ENCODE data around the gene ADAR.
A peak's percentile ranks its signal among the peaks of the same experiment; 100 is the strongest.

Gene ADAR

DNA sequence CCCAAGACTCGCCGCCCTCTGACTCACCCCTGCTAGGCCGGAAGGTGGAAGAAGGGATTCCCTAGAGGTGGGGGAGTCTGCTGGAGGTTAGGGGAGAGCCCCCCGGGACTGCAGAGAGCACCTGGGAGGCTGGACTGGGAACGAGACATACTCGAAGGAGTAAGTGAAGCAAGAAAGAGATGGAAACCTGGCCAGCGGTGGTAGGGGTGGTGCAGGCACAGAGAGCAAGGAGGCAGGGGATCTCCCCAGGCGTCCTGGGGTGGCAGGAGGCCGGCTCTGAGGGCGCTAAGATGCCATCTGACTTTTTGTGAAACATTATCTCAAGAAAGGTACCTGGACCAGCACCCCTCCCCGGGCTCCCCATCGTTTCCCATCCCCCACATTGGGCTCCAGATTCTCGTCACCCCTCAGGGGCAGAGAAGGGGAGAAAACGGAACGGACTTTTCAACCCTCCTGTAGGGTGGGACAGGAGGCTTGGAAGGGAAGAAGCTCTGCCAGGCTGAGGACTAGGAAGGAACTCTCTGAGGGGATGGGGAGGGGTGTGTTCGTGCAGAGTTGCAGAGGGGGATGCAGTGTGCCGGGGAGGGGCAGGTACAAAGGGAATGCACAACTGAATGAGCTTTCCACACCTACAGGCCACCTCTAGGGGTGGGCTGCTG lies 39.7 kb downstream of the ADAR start:
- in situ Hi-C loops (cut with MboI; ENCODE audit: low pct_unique_long_range_greater_than_20kb, low sequenced_read_pairs): no loop called here
- no peak for DNase-seq

DNA sequence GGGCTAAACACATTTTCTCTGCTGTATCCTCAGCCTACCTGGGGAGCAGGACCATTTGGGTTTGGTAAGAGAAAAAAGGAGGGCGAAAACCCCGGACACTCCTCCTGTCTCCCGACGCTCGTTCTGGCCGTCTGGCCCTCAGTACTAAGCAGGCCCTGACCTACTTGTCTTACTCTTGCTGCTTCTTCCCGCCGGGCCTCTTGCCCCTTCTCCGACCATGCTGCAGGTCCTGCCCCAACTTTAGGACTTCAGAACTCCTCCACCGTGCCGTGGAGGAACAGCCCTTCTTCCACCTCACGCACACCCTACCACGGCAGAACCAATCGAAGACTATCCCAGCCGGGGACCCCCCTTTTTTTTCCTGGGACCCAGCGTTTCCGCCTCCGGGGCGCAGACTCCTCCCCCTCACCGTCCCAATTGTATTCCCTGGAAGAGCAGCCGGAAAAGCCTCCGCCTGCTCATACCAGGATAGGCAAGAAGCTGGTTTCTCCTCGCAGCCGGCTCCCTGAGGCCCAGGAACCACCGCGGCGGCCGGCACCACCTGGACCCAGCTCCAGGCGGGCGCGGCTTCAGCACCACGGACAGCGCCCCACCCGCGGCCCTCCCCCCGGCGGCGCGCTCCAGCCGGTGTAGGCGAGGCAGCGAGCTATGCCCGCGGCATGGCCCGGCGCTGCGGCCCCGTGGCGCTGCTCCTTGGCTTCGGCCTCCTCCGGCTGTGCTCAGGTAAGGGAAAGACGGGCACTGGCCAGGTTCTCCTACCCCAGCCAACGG lies 40.4 kb downstream of the ADAR start, which contains the start of gene CHRNB2:
CHRNB2 (plus strand) TSS at position 393 of the 771 bp plus-strand sequence; CDS start at position 660, 267 bp downstream.
- in situ Hi-C loops (cut with MboI; ENCODE audit: low pct_unique_long_range_greater_than_20kb, low sequenced_read_pairs): no loop called here
- DNase-seq: peak; percentile 57

DNA sequence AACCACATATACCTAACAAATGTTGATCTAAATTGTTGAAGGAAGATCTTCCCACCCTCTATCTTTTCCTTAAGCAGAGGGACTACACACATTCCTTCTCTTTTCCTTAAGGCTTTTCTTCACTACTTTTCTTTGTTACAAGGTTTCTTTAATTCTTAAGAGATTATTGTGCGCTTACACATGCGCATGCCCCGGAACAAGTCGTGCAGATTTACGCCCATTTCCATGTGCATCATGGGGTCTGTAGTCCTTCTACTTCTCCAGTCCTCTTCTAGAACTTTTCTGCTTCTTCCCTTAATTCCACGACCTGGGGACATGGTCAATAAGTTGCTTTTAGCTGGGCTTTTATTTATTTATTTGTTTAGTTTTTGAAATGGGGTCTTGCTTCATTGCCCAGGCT lies 42.1 kb downstream of the ADAR start:
- no peak for DNase-seq
- in situ Hi-C loops (cut with MboI; ENCODE audit: low pct_unique_long_range_greater_than_20kb, low sequenced_read_pairs): no loop called here

DNA sequence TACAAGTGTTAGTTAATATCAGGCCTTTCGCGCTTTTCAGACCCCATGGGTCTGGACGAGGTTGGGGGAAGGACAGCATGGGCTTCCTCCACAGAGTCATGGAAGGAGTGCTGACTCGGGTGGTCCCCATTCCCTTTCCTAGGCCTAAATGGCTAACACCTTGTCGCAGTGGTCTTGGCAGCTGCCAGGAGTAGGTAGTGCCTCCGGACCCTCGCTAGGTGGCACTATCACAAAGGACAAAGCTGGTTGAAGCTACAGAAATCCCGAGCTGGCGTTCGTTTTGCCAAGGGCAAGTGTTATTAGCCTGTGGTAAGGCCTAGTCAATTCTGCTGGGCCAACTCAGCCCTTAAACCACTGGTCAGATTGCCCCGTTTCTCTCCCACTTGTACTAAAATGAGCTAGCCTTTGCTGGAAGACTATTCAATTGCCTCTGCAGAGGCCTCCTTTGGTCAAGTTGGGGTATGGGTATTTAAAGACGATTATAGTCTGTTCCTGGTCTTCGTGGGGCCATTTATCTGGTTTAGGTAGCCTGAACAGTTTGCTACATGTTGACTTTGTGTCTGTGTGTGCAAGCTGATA lies 48.4 kb downstream of the ADAR start:
- in situ Hi-C loops (cut with MboI; ENCODE audit: low pct_unique_long_range_greater_than_20kb, low sequenced_read_pairs): no loop called here

DNA sequence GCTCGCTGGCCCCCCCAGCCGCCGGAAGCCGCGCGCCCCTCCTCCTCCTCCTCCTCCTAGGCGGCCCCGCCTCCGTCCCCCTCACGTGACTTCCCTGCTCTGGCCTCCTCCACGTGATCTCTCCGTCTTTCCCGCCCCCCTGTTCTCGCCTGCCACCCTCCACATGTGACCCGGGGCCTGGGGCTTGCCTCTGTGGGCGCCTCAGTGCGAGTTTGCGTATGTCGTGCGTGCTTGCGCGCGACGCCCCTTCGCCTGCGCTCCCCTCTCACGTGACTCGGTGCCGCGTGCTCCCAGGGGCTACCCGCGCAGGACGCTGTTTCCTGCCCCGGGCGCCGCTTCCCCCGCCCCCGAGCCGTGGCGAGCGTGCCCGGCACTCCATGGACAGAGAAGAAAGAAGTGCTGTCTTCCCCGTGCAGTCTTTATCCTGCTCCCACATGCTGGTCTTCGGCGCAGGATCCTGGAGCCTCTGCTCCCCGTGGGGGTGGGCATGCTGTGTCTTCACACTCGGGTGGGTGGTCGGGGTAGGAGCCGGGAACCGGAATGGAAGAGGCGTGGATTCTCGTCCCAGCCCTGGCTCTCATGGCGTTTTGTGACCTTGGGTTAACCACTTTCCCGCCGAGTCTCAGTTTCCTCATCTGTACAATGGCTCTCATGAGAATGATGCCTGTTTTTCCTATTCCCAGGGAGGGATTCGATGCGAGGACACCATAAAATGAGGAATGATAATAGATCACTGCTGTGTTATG lies 49.1 kb downstream of the ADAR start:
- in situ Hi-C loops (cut with MboI; ENCODE audit: low pct_unique_long_range_greater_than_20kb, low sequenced_read_pairs): no loop called here
- DNase-seq: peak; percentile 99

More for the DNA sequence above, 48.4 kb downstream of the ADAR start:
- peak; percentile 89 for DNase-seq

DNA sequence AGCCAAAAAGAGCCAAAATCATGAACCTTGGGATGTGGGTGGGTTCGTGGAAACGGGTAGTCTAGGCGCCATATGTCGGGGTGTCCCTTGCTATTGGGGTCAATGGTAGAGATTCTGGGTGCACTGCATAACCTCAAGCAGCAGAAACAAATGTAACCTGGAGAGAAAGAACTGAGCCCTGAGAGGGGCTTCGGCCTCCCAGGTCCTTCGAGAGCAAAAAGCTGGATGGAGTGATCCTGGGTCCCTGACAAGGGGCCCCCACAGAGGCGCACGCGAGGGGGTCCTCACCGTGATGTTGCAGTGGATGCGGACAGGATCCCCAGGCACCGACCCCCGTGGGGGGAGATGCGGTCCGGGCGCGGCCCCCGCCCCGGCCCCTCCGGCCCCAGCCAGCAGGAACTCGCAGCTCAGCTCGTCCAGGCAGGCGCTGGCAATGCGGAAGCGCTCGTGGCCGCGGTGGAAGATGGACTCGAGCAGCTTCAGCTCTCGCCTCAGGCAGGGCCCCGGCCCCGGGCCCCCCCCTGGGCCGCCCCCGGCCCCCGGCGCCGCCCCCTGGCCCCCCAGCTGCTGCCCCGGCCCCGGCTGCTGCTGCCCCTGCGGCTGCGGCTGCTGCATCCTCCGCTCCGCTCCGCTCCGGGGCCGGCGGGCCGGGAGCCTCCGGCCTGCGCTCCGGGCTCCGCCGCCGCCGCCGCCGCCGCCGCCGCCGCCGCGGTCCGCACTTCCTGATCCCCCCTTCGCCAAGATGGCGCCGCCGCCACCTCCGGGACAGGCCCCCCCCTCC lies 49.9 kb downstream of the ADAR start, which contains the start of gene UBE2Q1:
UBE2Q1 (minus strand) TSS at position 724 of the 781 bp plus-strand sequence; CDS start at position 615, 109 bp downstream.
- in situ Hi-C loops (cut with MboI; ENCODE audit: low pct_unique_long_range_greater_than_20kb, low sequenced_read_pairs): no loop called here
- no peak for DNase-seq

DNA sequence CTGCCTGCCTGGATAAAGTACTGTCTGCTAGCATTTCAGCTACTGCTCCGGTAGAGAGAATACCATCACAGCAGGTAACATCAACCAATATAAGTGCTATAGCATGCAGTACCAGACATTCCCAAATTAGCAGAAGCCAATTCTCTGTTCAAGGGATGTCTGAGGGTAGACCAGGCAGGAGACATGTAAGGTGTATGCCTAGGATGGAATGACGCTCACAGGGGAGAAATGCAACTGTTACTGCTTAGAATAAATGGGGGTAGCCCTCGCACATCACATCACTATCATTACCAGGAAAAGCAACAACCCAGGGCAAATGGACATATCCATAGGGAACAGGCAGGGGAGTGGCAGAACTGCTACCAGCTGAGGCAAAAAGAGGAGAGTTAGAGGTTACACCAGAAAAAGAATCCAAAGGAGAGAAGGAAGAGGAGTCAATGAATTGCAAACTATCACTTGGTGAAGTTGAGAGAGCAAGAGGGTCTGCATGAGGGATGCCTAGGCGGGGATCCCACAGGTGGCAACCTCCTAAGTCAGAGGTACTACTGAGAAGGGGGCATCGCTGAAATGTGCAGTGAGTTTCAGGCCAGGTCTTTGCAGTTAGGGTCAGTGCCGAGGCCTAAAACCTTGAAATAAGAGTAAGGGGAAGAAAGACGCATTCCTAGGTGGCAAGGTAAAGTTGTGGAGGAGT lies 50.6 kb downstream of the ADAR start:
- in situ Hi-C loops (cut with MboI; ENCODE audit: low pct_unique_long_range_greater_than_20kb, low sequenced_read_pairs): no loop called here
- no peak for DNase-seq

DNA sequence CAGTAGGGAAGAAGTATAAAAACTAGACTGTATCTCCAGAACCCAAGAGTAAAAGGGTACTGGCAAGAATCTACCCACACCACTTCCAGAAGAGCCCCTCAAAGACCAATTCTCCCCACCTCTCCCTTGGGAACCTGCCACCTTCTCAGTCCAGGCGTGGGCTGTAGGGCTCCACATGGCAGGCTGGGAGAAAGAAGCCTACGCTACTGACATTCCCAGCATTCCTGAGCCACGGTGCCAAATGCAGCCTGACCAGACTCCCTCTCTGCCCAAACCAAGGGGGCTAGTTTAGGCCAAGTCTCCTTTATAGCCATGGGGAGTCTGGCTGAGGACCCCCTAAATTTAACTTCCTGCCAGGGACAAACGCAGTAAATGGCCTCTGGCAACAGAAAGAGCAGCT lies 51.6 kb downstream of the ADAR start:
- DNase-seq: no peak
- in situ Hi-C loops (cut with MboI; ENCODE audit: low pct_unique_long_range_greater_than_20kb, low sequenced_read_pairs): no loop called here

DNA sequence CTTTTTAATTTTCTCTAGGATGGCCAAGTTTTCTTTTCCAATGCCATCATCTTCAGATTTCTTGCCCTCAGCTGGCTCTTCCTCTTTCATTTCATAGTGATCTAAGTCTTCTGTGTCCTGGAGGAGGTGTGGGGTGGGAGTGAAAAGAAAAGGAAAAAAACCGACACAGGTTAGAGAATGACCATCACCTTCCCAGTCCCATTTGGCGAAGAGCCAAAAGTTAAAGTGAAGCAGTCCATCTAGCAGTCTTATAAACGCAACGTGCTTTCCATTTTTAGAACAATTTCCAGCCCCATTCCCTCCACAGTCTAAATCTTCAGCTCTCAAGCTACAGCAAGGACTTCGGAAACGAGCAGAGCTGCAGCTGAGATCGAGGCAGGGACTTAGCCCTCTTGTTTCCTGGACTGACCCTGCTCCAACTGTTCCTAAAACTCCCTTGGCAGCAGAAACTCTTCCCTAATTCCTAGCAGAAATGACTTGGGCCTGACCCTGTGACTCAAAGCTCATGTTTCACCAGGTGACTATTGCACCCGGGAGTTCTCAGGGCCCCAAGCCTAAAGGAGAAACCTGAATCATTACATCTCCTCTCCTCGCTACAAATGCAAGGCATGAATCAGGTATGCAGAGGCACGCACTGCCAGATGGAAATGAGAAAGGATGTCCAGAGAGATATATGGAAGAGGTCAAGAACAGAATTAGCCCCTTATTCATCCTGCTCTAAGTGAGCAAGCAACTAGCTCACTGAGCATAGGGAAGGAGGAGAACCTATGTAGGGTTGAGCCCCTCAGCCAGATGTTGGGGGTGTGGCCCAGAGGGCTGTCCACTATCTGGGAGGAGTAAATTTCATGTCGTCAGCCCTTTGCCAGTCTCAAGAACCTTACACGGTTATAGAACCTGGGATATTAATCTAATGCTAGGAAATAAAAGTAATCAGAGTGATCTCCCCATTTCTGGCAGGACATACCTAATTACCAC lies 54.6 kb downstream of the ADAR start:
- in situ Hi-C loops (cut with MboI; ENCODE audit: low pct_unique_long_range_greater_than_20kb, low sequenced_read_pairs): no loop called here
- DNase-seq: no peak

DNA sequence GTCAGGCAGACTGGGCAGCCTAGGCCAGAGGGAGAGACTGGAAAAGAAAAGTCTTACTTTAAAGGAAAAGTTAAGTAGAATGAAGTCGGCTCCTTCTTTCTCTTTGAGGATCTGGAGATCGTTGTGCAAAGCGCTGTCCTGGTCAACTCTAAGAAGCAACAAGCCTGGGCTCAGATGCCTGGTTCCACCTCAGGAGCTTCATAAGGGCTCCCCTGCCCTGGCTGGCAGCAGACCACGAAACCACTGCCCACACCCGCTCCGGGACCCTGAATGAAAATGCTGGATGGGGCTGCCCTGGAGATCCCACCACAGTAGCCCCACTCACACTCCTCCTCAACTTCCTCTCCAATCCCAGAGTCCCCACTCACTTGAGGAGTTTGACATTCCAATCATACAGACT lies 56.0 kb downstream of the ADAR start:
- no peak for DNase-seq
- in situ Hi-C loops (cut with MboI; ENCODE audit: low pct_unique_long_range_greater_than_20kb, low sequenced_read_pairs): no loop called here

DNA sequence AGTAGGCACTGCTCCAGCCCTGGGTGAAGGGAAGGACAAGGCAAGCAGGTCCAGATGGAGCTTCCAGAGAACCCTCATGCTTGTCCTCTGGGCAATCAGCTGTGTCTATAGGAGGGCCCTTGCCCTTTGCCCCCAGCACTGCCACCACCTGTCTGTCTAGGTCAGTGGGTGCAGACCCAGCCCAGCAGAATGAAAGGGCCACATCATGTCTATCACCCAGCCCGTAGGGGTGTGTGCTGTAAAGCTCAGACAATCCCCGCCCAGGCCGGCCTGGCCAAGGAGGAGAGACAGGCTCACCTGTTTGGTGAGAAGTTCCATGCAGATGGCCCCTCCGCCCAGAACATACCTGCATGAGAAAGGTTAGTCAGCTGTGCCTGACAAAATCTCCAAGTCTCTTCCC lies 56.5 kb downstream of the ADAR start:
- no peak for DNase-seq
- in situ Hi-C loops (cut with MboI; ENCODE audit: low pct_unique_long_range_greater_than_20kb, low sequenced_read_pairs): no loop called here

DNA sequence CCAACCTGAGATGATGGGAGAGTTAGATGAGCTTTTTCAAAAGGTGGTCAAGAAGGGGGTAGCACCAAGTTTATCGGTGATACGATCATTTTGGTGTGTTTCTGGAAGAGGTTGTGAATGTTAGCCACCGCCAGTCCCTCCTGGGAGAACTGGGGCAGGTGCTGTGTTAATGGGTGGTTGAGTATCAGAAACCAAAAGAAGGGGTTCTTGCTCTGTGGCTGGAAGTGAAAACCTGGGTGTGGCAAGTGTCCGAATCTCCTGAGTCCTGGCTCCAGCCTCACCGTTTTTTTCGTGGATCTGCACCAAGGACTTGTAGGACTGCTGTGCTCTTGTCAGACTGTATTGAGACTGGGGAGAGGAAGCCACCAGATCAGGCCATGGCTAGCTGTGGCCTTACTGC lies 57.3 kb downstream of the ADAR start:
- in situ Hi-C loops (cut with MboI; ENCODE audit: low pct_unique_long_range_greater_than_20kb, low sequenced_read_pairs): no loop called here
- DNase-seq: no peak

DNA sequence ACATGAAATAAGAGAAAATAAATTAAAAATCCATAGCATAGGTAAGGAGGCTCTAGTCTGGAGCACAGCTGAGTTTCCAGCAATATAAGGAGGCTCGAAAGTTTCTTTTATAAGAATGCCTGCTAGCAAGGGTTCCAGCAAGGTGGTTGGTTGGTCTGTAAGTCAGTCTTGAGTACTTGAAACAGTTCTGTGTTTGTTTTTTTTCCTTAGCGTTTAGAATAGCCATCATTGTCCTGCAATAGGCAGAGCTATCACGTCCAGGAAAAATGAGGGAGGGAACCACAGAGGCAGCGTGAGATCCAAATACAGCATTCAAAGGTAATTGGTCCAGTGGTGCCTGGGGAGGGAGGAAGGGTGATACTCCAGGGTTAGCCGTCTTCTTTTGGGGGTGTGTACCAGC lies 57.9 kb downstream of the ADAR start:
- in situ Hi-C loops (cut with MboI; ENCODE audit: low pct_unique_long_range_greater_than_20kb, low sequenced_read_pairs): no loop called here
- no peak for DNase-seq

DNA sequence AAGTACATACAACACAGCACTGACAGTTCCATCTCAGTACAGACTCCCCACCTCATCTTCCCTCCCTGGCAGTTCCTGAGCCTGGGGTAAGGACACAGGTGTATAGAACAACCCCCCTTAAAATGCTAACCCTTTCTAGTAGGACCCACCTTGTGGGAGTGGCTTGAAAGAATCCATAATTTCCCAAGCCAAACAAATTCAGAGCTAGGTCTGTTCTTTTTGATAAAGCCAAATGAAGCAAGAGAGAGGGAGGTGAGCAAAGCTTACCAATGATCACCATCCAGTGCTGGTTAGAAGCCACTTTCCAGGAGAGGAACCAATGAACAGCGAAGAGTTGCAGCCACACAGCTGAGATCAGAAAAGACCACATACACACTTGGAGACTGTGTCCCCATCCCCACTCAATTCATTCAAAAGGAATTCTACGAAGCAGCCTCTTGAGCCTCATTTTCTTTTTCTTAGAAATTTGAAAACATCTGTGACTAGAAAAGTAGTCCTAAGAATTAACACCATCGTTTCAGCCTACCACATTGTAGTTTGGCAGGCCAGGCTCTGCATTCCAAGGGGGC lies 58.7 kb downstream of the ADAR start:
- in situ Hi-C loops (cut with MboI; ENCODE audit: low pct_unique_long_range_greater_than_20kb, low sequenced_read_pairs): no loop called here
- no peak for DNase-seq

DNA sequence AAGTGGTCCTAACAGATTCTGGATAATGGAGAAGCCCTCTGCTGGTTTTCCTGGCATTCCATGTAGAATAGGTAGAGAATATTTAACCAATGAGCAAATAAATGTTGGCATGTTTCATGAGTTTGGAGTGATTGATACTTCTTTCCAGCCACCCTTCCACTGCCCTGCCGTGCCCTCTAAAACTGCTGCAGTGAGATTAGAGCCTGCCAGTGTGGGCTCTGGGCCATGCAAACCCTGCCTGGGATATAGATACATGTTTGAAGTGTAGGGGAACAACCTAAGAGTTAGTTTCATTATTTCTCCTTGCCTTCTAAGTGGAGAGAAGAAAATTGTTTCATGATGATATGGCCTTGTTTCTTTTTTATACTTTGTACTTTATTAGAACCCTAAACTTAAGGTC lies 60.0 kb downstream of the ADAR start:
- in situ Hi-C loops (cut with MboI; ENCODE audit: low pct_unique_long_range_greater_than_20kb, low sequenced_read_pairs): no loop called here
- no peak for DNase-seq

DNA sequence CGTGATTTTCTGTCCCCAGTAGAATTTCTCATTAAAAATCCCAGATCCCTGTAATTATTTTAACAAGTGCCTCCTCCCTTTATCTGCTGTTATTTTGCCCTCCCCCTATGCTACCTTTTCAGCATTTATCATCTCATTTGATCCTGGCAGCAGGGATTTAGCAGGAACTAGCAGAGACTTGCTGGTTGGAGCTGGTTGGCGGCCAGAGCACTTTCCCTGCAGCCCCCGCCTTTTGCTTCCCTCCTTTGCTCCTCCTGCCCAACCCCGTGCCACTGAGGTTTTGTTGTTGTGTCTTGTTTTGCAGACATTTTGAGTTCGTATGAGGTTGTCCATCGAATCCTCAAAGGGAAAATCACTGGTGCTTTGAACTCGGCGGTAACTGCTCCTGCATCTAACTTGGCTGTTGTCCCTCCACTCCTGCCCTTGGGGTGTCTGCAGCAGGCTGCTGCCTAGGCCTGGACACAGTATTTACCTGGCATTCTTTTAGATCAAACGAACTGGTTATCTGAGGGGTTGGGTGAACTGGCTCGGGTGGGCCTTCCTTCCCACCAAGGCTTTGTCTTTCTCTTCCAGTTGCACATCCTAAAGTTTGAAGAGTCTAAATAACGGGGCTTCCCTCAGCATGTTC lies 60.8 kb downstream of the ADAR start:
- in situ Hi-C loops (cut with MboI; ENCODE audit: low pct_unique_long_range_greater_than_20kb, low sequenced_read_pairs): no loop called here

More for the DNA sequence above, 60.8 kb downstream of the ADAR start:
- no peak for DNase-seq
